ENCODE results near the gene MS4A8. TPM values are rescaled to one million over a fixed set of nuclear protein-coding genes. Genes with fewer than 3 reads are reported as not detected.
A peak's percentile ranks its signal among the peaks of the same experiment; 100 is the strongest.

MS4A8 gene
- total RNA-seq, 1 donor from 2014 or later: not detected

GRCh38 chr11:60691661-60692060, 7.8 kb upstream of the MS4A8 start:
- DNase-seq (ENCODE audit: low read depth): no peak
- H3K4me3 ChIP-seq (ENCODE audit: low read depth, low read length): no peak overlapping the region
- no peak for TF ChIP-seq CTCF (conservative IDR thresholded peaks at IDR 0.05; ENCODE audit: low read depth, low read length)

DNA sequence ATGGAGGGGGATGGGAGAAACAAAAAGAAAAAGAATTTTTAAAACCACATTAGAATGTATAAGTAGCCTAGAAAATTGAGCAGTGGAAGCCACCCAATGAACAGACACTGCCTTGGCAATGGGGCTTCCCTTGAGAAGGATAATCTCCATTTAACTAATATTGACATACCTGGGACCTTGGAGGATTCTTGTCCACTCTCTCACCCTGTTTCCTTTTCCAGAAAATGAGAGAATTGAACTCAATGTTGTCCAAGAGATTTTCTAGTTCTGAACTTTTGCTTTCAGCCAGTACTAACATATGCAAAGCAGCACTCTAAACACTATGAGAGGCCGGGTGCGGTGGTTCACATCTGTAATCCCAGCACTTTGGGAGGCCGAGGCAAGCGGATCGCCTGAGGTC, 524 bp downstream of the MS4A8 start:
- TF ChIP-seq CTCF (conservative IDR thresholded peaks at IDR 0.05; ENCODE audit: low read depth, low read length): no peak
- DNase-seq (ENCODE audit: low read depth): no peak
- no peak overlapping the region for H3K4me3 ChIP-seq (ENCODE audit: low read depth, low read length)

GRCh38 chr11:60700689-60701468, 1.5 kb downstream of the MS4A8 start:
- DNase-seq (ENCODE audit: low read depth): no peak
- peak; percentile 49 for TF ChIP-seq CTCF (conservative IDR thresholded peaks at IDR 0.05; ENCODE audit: low read depth, low read length)
- no peak overlapping the region for H3K4me3 ChIP-seq (ENCODE audit: low read depth, low read length)

- DNase-seq (ENCODE audit: low read depth): no peak
- no peak overlapping the region for H3K4me3 ChIP-seq (ENCODE audit: low read depth, low read length)
- no peak for TF ChIP-seq CTCF (conservative IDR thresholded peaks at IDR 0.05; ENCODE audit: low read depth, low read length)
Observed at GRCh38 chr11:60701469-60701818, 2.0 kb downstream of the MS4A8 start.

- H3K4me3 ChIP-seq (ENCODE audit: low read depth, low read length): no peak overlapping the region
- TF ChIP-seq CTCF (conservative IDR thresholded peaks at IDR 0.05; ENCODE audit: low read depth, low read length): no peak
- no peak for DNase-seq (ENCODE audit: low read depth)
Observed at GRCh38 chr11:60703374-60703773, 4.0 kb downstream of the MS4A8 start.

DNA sequence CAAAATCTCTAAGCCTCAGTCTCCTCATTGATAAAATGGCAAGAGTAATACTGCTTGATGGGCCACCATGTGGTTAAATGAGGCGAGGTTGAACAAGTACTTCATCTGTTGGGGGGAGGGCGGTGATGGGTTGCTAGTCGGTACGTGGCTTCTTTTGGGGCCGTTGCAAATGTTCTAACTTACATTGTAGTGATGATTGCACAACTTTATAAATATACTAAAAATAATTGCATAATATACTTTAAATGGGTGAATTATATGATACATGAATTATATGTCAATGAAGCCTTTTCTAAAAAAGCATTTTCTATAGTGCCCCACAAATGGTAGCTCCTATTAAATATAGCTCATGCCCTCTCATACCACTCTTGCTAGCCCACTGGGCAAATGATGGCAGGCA, 6.5 kb downstream of the MS4A8 start:
- H3K4me3 ChIP-seq (ENCODE audit: low read depth, low read length): no peak overlapping the region
- TF ChIP-seq CTCF (conservative IDR thresholded peaks at IDR 0.05; ENCODE audit: low read depth, low read length): no peak
- DNase-seq (ENCODE audit: low read depth): no peak

GRCh38 chr11:60706931-60707330, 7.5 kb downstream of the MS4A8 start:
- H3K4me3 ChIP-seq (ENCODE audit: low read depth, low read length): no peak overlapping the region
- TF ChIP-seq CTCF (conservative IDR thresholded peaks at IDR 0.05; ENCODE audit: low read depth, low read length): no peak
- no peak for DNase-seq (ENCODE audit: low read depth)

Measured in epithelial cell of proximal tubule (primary cell).